Fibroblast of the conjunctiva (primary cell): ENCODE measurements around the gene KRTAP5-2.

Source experiments
- DNase-seq: peaks from one replicate; pipeline ENCODE4 v3.0.0-alpha.2; 2010; ENCODE audit warnings: low read depth

The KRTAP5-2 gene

DNA sequence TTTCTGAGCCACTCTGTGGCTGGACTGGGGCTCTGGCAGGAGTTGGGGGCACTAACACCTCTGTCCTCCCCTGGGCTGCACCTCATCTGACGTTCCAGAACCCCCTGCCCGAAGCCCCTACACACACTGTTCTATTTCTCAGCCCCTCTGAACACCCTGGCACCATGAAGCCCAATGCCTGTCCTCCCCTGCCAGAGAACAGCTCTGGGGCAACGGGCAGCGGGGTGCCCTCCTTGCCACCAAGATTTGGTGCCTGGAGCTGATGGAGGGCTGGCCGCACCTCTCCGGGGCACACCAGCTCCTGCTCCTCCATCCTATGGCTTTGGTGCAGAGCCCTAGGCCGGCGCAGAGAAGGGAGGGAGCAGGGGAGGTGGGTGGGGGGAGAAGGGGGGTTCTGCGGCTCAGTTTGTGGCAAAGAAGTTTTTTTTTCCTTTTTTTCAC, 42.4 kb downstream of the KRTAP5-2 start:
- DNase-seq = no peak

GRCh38 chr11:1554981-1555712, 42.9 kb downstream of the KRTAP5-2 start:
- DNase-seq = no peak

DNA sequence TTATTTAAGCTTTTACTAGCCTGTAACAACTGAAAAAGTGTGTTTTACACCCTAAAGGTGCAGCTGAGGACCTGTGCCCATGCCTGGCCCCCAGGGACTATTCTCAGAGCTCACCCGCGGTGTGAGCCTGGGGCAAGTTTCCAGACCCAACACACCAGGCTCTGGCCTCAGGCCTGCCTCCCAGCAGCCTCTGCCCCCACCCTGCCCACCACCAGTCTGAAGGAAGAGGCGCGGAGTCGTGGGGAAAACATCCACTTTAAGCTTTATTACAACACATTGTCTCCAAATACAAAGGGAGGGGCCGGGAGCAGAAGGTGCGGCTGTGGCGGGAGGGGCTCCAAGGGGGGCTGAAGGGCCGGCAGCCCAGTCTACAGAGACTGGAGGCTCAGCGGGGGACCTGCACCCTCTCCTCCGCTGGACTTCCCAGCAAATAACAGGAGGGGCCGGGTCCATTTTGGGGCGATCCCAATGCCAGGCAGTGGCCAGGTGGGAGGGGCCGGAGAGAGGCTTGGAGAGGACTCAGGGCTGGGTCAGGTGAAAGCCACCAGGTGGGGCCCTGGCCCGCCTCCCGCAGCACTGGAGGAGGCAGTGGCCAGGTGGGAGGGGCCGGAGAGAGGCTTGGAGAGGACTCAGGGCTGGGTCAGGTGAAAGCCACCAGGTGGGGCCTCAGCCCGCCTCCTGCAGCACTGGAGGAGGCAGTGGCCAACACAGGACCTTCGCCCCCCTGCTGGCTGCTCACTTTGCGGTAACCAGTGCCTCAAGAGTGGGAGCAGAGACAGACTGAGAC, 44.1 kb downstream of the KRTAP5-2 start:
- DNase-seq = no peak

DNA sequence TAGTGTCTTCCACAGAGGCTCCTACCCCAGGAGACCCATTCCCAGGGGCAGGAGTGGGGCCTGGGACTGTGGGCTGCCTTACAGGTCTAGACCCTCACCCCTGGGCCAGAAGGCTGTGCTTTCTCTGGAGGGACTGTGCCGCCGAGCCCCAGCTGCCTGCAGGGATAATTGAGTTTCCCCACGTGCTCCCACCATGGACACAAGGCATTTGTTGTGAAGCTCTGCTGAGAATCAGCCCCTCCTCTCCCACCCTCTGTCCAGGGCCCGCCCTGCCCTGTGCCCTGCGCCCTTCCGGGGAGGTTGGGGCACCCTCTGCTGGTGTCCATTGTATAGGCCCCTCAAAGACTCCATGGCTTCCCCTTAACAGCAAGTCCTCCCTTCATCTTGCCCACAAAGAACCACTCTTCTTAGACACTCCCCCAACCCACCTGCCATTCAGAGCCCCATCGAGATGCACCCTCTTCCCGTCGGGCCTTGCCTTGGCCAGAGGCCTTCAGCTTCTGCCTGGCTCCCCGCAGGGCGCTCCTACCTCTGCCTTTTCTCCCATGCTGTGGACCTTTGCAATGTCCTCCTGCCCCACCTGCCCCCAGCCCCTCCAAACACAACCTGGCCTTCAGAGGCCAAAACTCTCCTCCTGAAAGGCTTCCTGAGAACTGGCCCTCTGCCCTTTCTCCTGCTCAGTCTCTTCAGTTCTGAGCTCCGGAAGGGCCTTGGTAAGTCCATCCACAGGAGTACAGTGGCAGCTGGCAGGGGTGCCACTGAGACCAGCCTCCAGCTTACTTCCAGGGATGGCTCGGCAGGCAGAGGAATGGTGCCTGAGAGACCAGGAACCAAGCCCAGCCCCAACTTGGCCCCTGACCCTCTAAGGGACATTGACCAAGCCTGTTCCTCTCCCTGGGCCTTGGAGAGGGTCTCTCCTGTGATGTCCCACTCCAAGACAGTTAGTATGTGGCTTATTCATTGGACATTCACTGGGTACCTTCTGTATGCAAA, 48.5 kb downstream of the KRTAP5-2 start:
- no peak for DNase-seq

DNA sequence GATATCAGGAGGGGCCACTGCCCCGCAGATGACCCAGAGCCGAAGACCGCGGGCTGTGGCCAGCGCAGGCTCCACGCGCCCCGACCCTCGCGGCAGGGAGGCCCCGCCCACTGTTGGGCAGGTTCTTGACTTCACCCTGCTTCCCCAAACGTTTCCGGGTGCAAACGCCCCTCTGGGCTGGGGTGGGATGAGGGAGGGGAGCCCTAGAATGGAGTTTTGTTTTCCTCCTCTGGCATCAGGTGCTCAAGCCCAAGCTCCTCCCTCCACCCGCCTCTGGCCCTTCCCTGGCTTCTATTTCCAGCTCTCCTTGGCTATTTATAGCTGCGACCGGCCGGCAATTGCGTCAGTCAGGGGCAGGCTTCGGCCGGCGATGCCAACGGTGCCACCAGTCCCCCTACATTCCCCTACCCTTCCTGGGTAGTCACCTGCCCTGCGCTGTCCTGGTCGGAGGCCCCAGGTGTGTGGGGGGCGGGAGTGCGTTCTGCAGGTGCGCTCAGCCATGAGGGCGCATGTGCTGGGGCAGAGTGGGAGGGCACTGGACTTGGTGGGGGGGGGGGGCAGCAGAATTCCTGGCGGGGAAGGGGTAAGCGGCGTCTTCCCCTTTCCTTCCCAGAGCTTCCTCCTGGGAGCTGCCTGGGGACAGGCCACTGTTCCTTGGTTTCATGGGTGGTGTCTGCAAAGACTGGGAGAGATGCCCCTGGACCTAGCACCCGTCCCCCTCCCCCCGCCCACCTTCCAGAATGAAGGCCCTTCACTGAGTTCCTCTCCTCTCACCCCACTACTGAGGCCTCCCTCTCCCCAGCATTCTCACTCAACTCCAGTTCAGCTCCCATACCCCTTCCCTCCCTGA, 49.6 kb downstream of the KRTAP5-2 start:
- DNase-seq = no peak

- no peak for DNase-seq
These were observed 50.5 kb downstream of the KRTAP5-2 start for GRCh38 chr11:1547467-1548098.
